Measurements from ENCODE around the gene TCAP.

DNA sequence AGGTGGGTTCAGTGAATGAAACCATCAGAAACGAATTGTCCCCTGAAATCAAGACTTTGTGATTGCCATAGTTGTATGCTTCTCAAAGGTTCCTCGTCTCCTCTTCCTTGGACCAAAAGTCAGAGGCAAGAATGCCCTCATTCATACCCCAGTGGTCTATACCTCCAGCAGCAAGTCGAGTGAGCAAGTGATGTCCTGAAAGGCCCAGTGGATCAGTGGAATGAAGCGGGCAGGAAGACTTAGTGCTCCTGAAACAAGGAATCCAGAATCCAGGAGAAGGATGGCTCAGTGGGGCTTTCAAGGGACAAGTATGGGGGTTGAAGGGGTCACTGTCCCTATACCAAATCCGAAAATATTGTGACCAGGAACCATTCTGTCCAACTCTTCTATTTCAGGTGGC lies 29.4 kb downstream of the TCAP start:
- TF ChIP-seq, protein P1, sequence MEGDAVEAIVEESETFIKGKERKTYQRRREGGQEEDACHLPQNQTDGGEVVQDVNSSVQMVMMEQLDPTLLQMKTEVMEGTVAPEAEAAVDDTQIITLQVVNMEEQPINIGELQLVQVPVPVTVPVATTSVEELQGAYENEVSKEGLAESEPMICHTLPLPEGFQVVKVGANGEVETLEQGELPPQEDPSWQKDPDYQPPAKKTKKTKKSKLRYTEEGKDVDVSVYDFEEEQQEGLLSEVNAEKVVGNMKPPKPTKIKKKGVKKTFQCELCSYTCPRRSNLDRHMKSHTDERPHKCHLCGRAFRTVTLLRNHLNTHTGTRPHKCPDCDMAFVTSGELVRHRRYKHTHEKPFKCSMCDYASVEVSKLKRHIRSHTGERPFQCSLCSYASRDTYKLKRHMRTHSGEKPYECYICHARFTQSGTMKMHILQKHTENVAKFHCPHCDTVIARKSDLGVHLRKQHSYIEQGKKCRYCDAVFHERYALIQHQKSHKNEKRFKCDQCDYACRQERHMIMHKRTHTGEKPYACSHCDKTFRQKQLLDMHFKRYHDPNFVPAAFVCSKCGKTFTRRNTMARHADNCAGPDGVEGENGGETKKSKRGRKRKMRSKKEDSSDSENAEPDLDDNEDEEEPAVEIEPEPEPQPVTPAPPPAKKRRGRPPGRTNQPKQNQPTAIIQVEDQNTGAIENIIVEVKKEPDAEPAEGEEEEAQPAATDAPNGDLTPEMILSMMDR (conservative IDR thresholded peaks at IDR 0.05; ENCODE audit: low read length), result no peak
- no peak for TF ChIP-seq EZH2phosphoT487 (IDR thresholded peaks at IDR 0.05; ENCODE audit: borderline replicate concordance)

All from Loucy (cell line).